ENCODE measurements around the gene PASK.
"Not testable (repeated sequence)": the region's sequence is repeated elsewhere in the genome, so short reads cannot be mapped to it uniquely, and the experiment has no call there.

Gene PASK

DNA sequence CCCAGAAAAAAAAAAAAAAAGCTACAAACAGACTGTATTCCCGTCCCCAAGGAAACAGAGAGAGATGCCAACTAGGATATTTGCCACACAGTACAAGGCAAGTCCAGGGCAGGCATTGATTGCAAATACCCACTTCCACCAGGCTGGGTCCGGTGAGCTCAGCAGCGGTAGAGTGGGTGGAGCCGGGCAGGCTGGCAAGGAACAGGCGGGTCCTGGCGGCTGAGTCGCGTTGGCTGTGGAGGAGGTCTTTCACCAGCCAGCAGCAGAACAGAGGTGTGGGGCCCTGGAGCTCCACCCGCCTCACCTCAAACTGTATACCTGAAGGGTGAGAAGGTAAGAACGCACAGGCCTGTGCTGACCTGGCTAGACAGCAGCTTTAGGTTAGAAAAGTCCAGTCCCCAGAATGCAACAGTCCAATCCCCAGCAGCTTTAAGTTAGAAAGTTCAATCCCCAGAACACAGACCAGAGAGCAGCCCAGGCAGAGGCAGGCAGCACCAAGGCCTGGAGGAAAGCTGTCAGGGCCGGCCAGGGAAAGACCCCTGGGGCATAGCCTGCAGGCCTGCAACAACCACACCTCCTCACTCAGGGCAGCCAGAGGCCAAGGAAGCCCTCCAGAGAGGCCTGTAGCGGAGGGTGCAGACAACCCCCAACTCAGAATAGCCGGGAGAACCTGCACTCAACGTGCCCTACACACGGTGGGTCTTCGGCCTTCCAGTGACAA, 25.3 kb downstream of the PASK start:
- no peak for FAIRE-seq

DNA sequence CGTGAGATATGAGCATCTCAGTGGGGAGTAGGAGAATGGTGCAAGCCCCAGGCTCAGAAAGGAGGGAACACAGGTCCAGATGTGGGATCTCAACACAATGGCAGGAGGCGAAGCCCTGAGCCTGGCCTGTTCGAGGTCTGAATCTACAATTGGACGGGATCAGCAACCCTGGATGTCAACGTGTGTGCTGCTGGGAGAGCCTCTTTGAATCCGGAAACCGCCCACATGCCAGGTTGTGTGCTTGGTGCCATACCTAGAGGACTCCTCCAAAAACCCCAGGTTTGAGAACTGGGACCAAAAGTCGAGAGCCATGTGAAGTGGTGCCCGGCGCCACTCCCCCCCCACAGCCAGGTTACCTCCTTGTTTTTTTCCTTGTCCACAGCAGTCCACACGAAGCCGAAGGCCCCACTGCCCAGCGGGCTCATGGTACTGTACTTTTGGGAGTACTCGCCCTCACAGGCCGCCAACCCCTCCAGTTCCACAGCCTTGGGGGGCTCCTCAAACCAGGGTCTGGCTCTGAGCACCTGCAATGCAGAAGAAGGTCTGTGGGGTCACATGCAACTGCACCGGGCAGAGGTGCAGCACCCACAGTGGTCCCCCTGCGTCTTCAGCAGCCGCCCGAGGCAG, 26.8 kb downstream of the PASK start:
- no peak for FAIRE-seq

DNA sequence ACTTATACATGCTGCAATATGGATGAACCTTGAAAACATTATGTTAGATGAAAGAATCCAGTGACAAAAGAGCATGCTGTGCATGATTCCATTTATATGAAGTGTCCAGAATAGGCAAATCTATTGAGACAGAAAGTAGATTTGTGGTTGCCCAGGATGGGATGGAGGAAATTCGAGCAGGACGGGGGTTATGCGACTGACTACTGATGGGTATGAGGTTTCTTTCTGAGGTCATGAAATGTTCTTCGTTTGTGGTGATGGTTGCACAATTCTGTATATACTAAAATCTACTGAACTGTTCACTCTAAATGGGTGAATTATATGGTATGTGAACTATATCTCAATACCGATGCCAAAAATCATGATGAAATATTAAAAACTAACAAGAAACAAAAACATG, 28.3 kb downstream of the PASK start:
- FAIRE-seq = no peak

DNA sequence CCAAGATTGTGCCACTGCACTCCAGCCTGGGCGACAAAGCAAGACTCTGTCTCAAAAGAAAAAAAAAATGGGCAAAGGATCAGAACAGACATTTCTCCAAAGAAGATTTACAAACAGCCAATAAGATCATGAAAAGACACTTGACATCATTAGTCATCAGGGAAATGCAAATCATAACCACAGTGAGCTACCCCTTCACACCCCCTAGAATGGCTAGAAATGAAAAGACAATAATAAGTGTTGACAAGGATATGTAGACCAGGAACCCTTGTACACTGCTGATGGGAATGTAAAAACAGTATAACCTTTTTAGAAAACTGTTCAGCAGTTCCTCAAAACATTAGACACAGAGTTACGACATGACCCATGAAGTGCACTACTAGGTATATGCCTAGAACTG, 28.8 kb downstream of the PASK start:
- FAIRE-seq = no peak

DNA sequence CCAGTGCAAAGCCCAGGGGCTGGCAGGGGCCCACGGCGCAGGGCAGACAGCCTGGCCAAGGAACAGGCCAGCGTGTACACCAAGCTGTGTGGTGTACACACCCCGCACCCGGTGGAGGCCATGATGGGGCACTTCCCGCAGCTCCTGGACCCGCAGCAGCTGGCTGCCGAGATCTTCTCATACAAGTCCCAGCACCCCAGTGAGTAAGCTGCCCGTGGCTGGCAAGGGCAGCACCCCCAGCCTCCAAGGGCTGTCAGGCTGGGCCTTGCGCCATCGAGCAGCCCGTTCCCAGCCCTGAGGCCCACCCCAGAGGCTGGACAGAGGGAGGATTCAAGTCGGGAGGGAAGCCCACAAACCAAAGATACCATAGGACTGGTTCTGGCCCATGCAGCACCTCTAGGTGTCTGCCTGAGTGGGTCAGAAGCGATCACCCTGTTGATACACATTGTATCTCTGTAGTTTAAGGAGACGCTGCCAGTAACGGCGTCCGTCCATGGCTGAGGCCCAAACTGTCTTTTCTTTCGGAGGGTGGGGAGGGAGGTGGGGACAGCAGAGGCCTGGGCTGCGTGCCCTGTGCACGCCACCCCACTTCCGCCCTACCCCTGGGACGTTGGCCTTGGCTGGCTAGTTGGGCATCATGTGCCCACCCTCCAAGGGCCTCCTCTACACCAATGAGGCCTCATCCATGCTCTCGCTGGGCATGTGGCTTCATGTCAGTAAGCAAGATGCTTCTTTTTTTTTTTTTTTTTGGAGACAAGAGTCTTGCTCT, 30.4 kb downstream of the PASK start:
- no peak for FAIRE-seq

DNA sequence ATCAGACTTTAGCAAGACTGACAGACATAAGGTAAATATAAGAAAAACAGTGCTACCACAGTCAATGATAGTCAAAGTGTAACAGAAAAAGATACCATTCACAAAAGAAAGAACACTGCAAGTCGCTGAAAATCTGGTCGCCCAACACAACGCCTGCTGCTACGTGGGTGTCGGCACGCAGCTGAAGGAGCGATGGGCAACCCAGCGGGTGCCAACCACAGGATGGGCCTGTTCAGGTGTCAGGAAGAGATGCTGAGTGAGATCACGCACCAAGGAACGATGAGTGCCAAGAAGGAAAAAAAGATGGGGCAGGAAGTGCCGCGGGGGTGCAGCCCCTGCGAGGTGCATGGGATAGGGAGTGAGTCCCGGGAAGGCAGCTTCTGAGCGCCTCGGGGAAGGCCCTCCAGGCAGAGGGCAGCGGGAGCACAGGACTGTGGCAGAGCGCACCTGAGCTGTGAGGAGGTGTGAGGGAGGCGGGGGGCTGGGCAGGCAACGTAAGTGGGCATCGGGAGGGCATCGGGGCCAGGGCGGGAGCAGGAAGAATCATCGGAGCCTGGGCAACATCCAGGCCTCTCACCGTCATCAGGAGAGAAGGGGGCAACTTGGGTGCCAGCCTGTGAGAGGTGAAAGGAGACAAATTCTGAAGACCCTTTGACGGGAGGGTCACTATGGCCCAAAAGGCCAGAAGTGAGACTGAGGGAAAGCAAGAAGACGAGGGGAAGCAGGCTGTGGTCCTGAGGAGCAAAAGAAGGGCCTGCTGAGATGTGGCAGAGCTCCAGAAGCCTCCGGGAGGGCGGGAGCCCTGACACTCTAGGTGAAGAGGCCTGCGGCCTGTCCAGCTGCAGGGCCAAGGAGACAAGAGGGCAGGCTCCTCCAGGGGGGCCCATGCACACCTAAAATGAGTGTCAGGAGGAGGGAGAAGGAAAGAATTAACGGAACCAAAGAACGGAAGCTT, 32.4 kb downstream of the PASK start:
- FAIRE-seq = no peak

DNA sequence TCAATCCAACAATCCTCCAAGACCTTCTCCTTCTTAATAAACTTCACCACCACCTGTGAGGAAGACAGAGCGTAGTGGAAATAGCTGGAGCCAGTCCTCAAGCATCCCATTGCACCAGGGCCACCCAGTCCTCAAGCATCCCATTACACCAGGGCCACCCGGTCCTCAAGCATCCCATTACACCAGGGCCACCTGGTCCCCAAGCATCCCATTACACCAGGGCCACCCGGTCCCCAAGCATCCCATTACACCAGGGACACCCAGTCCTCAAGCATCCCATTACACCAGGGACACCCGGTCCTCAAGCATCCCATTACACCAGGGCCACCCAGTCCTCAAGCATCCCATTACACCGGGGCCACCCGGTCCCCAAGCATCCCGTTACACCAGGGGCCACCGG, 33.9 kb downstream of the PASK start:
- FAIRE-seq = no peak

DNA sequence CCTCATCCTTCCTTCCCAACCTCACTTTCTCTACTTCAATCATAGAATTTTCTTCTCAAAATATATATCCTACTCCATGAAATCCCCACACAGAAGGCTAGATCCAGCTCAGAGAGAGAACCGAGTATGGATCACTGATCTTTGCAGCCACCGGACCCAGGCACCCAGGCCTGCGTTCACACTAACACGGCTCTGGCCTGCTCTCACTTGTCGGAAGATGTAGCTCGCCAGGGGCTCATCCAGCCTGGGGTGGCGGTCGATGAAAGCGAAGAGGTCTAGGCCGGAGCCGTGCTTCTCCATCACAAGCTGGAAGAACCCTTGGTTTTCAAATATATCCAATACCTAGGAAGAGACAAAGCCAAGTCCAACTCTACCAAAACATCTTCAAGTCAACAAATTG, 34.4 kb downstream of the PASK start:
- no peak for FAIRE-seq

DNA sequence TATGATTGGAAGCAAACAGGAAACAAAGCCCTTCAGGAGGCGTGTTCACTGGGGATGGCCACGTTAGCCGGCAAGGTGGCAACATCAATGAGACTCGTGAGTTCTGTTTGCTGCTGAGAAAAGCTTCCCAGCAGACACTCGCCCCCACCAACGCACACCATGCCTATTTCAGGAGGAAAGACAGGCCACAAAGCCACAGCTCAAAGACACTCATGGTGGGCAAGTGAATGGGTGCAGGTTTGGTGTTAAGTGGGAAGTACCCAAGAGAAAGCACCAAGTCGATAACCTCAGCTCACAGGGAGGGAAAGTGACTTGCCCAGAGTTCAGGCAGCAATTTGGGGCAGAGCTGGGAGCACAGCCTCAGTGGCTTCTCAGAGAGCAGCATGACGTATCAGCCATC, 36.7 kb downstream of the PASK start:
- FAIRE-seq = no peak

DNA sequence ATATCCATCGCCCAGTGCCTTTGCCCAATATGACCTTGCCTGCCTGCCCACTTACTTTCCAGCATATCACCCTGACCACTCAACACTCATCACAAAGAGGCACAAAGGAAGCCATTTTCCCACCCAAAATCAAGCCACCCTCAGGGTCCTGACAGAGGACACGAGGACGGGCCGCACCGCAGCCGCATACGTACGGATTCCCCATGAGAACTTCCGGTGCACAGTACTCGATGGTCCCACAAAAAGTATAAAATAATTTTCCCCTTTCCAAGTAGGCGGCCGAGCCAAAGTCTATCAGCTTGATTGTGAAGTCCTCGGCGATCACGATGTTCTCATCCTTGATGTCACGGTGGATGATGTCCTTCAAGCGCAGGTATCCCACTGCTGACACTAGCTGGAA, 37.2 kb downstream of the PASK start:
- FAIRE-seq = no peak

DNA sequence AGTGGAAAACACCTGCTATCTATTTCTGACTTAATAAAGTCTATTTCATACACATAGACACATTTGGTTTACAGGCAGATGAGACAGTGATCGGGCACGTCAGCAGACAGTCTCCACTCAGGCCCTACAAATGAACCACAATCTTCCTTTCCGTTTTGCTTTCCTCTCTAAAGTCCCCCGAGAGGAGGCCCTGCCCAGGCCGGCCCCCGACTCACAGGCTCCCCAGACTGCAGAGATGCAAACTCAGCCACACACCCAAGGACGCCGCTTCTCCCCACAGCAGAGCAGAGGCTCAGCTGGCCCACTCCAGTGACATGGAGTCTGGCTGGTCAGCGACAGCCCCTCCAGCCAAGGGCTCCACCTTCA, 37.8 kb downstream of the PASK start:
- no peak for FAIRE-seq

DNA sequence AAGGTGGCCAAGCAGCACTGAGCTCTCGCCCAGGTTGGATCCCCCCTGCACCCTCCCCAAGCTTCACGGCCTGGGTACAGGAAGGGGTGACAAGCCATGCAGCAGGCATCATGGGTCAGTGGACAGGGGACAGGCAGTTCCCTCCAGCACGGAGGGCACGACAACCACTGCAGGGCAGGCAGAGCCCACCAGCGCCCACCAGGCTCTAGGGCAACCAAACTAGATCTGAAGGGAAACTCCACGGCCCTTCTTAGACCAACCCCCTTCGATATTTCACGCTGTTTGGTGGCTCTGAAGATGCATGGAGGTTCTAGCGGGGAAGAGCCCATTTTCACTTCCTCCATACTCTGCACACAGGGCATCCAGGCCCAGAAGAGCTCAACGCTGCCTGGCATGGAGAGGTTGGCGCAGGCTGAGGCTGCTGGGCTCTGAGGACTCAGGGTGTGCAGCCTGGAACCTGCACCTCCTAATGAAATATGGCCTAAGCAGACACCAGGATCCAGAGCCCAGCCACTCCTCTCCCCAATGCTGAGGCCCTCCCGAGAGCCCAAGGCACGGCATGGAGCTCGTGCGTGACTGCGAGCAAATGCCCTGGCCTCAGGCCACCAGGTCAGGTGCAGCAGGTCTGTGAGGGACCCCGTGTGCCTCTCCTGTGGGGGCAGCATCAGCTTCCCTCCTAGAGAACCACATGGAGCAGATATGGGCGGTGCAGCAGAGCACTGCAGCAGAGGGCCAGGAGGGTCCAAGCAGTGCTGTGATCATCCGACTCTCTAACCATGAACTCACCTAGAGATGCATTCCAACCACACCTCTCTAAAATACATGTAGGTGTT, 38.4 kb downstream of the PASK start:
- no peak for FAIRE-seq

DNA sequence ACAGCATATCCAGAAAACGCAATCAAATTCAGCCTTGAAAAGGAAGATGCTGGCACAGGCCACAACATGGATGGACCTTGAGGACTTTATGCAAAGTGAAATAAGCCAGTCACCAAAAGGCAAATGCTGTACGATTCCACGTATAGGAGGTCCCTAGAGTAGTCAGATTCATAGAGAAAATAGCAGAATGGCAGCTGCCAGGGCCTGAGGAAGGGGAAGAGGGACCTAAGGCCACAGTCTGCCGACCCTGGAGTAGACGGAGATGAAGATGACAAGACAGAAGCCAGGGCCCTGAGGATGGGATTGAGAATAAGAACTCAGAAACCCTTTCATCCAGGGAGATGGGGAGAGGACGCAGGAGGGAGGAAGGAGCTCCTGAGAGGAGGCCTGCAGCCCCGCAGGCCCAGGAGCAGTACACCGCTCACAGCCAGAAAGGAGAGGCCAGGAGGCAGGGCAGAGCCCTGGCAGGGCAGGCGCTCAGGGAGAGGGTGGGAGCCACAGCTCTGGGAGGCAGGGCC, 39.1 kb downstream of the PASK start:
- FAIRE-seq = no peak

DNA sequence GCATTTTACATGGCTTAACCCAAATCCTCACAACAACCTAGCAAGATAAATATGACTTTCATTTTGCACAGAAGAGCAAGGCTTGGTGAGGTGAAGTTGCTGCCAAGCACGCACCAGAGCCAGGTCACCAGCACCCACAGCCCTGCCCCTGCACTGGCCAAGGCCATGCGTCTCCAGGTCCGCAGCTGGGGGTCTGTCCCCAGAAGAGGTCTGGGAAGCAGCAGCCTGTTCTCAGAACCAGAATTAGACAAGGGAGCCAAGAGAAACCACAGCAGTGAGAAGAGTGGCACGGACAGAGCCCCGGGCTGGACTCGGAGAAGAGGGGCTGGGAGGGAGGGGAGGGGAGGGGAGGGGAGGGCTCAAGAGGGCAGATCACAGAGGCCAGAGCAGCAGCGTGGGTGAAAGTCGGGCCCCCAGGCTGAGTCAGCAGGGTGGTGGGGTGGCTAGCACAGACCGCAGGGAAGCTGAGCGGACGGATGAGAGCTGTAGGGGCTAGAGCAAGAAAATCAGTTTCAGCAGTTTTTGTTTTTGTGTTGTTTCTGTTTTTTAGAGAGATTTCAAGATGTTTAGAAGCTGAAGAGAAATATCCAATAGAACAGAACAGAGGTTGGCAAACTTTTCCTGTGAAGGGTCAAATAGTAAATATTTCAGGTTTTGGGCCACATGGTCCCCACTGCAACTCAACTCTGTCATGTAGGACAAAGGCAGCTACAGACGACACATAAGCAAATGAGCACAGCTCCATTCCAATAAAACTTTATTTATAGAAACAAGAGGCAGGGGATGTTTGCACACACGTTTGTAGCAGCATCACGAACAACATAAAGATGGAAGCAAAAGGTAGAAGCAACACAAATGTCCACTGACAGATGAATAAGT, 39.8 kb downstream of the PASK start:
- no peak for FAIRE-seq

DNA sequence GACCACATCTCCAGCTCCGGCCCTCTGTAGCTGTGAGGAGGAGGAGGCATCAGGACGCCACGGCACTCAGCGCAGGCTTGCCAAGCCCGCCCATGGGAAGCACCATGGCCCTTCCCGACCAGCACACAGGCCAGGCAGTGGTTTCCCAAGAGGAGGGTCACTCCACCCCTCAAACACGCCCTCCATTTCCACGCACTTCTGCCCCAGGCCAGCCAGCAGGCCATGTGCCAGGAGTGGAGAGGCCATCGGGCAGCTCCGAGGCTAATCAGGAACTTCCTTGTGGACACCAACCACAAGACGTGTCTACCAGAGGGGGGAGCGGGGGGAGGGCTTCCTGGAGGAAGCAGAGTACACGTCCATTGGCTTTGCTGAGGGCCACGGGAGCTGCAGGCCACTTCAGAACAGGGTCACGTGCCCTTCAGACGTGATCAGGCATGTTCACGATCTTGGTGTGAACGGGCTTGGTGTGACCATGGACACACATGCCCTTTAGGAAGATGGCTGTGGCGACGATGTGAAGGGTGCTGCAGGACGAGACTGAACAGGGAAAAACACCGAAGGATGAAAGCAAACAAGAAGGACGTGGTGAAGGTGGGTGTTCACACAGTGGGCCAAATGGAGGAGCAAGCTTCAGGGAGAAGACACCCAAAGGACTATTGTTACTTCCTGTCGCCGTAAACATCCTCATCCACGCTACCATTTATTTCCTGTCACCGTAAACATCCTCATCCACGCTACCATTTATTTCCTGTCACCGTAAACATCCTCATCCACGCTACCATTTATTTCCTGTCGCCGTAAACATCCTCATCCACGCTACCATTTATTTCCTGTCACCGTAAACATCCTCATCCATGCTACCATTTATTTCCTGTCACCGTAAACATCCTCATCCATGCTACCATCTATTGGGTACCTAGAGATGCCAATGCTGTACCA, 40.7 kb downstream of the PASK start:
- FAIRE-seq = no peak

DNA sequence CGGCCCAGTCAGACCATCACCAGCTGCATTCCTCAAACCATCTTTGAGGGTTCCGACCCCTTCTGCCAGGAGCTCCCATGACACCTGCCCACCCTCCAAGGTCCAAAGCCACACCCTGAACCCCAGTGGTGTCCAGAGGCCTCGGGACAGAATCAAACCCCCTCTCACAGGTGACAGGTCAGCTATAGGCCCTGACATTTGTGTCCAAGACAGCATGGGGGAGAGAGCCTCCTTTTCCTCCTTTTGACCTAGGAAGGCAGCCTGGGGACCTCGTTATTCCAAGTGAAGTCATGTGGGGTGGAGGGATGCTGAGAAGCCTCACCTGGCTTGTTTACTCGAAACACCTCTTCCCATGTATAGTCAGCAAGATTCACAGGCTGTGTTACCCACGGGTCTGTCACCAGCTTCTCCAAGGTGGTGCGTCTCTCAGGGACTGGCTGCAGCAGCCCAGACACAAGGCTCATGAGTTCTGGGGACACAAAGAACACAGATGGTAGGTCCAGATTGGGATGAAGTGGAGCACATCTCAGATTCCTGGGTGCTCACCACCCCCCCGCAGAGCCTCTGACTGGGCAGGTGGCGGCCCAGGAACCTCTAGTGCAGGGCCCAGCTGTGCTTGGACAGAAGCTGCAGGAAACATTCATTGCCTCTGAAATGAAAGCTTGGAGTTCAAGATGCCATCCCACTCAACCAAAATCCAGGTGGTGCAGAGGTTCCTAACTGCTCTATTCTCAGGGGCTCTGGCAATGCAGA, 42.1 kb downstream of the PASK start:
- FAIRE-seq = no peak

DNA sequence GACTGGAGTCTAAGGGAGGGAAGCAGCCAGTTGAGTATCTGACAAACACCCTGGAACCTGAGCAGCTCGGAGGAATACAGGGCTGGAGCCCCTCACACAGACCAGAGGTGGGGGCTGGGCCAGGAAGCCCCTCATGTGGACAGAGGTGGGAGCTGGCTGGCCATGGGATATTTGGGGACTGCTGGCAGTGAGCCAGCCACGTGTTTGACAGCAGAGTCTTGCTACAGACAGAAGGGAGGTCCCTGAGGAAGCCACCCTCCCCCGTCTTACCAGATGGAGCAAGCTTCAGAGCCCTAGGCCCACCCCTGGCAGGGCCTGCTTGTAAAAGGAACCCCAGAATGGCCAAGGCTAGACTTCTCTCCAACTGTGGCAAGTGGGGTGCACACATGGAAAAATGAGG, 43.6 kb downstream of the PASK start:
- FAIRE-seq = no peak

DNA sequence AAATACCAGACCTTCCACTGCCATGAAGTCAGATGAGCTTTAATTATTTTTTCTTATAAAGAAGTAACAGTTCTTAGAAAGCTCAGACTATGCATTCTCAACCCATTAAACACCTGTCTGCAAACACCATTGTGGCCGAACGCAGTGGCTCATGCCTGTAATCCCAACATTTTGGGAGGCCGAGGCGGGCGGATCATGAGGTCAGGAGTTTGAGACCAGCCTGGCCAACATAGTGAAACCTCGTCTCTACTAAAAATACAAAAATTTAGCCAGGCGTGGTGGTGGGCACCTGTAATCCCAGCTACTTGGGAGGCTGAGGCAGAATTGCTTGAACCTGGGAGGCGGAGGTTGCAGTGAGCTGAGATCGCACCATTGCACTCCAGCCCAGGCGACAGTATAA, 44.7 kb downstream of the PASK start:
- FAIRE-seq = not testable (repeated sequence)

DNA sequence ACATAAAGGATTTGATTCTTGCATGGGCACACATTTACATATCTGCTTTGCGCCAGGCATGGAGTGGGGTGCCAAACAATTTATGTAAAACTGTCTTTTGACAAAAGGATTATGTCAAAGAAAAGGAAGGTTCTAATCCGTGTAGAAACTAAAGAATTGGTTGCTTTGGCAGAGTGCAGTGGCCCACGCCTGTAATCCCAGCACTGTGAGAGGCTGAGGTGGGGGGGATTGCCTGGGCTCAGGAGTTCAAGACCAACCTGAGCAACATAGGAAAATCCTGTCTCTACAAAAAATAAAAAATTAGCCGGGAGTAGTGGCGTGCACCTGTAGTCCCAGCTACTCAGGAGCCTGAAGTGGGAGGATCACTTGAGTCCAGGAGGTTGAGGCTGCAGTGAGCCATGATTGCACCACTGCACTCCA, 46.1 kb downstream of the PASK start:
- no peak for FAIRE-seq
